HG02759 (cell line): ENCODE data around the gene CHSY1.
"Not testable (repeated sequence)": the region's sequence is repeated elsewhere in the genome, so short reads cannot be mapped to it uniquely, and the experiment has no call there.

ENCODE experiments used
- ATAC-seq: cut with Tn5 transposase; IDR thresholded peaks from one replicate; pipeline ENCODE4 v1.9.1; 2021; ENCODE audit warnings: mild to moderate bottlenecking, moderate library complexity; ENCODE audit not compliant: unreplicated experiment

The CHSY1 gene

GRCh38 chr15:101138086-101138660 lies 113.7 kb downstream of the CHSY1 start:
- no peak for ATAC-seq

- no peak for ATAC-seq
Measured at GRCh38 chr15:101137312-101137940, 114.4 kb downstream of the CHSY1 start.

- no peak for ATAC-seq
Measured at GRCh38 chr15:101136381-101137268, 115.2 kb downstream of the CHSY1 start.

- ATAC-seq: peak; percentile 82
Measured at GRCh38 chr15:101135532-101136166, 116.2 kb downstream of the CHSY1 start.

- no peak for ATAC-seq
Measured at GRCh38 chr15:101134780-101135179, 117.1 kb downstream of the CHSY1 start.

GRCh38 chr15:101133751-101134261 lies 118.0 kb downstream of the CHSY1 start:
- no peak for ATAC-seq

GRCh38 chr15:101133181-101133460 lies 118.7 kb downstream of the CHSY1 start:
- no peak for ATAC-seq

- ATAC-seq: no peak
Measured at GRCh38 chr15:101132390-101133180, 119.3 kb downstream of the CHSY1 start.

GRCh38 chr15:101131489-101132389 lies 120.1 kb downstream of the CHSY1 start:
- ATAC-seq: no peak

GRCh38 chr15:101129851-101130380 lies 121.9 kb downstream of the CHSY1 start:
- ATAC-seq: no peak

- no peak for ATAC-seq
Measured at GRCh38 chr15:101128221-101129015, 123.4 kb downstream of the CHSY1 start.

- ATAC-seq: peak; percentile 79
Measured at GRCh38 chr15:101127506-101128076, 124.3 kb downstream of the CHSY1 start.

- peak; percentile 58 for ATAC-seq
Measured at GRCh38 chr15:101126618-101127505, 125.0 kb downstream of the CHSY1 start.

- ATAC-seq: not testable (repeated sequence)
Measured at GRCh38 chr15:101125881-101126428, 125.9 kb downstream of the CHSY1 start.
